Sigmoid colon (tissue), 7 donors: ENCODE results near the gene SPATC1L. TPM values are rescaled to one million over a fixed set of nuclear protein-coding genes. Genes with fewer than 3 reads are reported as not detected.

Experiments
- DNase-seq: peaks from one replicate; pipeline ENCODE4 v3.0.0-alpha.2; 2019
- H3K27ac ChIP-seq, 4 donors: fragments of 200-600 bp; sonication (generic); one replicate each; pipeline ENCODE4 v1.5.1; 2016 to 2019; ENCODE audit warnings: mild to moderate bottlenecking in 1 of 4
- H3K27me3 ChIP-seq, 3 donors: fragments of 200-600 bp; sonication (generic); one replicate each; pipeline ENCODE4 v1.5.1; 2019; ENCODE audit warnings: mild to moderate bottlenecking in 1 of 3
- H3K36me3 ChIP-seq, 4 donors: fragments of 200-600 bp; sonication (generic); one replicate each; pipeline ENCODE4 v1.5.1; 2016 to 2019
- H3K4me1 ChIP-seq, 4 donors: fragments of 200-600 bp; sonication (generic); one replicate each; pipeline ENCODE4 v1.5.1; 2017 to 2019
- H3K4me3 ChIP-seq, 4 donors: fragments of 200-600 bp; sonication (generic); one replicate each; pipeline ENCODE4 v1.5.1; 2017 to 2019; ENCODE audit warnings: mild to moderate bottlenecking in 2 of 4, moderate library complexity in 1 of 4
- H3K9me3 ChIP-seq, 4 donors: fragments of 200-600 bp in 3 of 4; sonication (generic) in 3 of 4; one replicate each; pipeline versions ENCODE4 v1.5.1 to v1.6.1; 2013 to 2019
- EP300 ChIP-seq, 4 donors: sonication (generic); formaldehyde crosslinking; IDR thresholded peaks; one replicate each; pipeline ENCODE4 v1.6.1; 2017; ENCODE audit warnings: antibody characterized with exemption in 4 of 4
- POLR2A ChIP-seq, 2 donors: fragments of 450-650 bp; IDR thresholded peaks; one replicate each; pipeline ENCODE4 v1.6.1; 2016; ENCODE audit warnings: antibody characterized with exemption in 2 of 2, mild to moderate bottlenecking in 2 of 2, moderate library complexity in 2 of 2
- POLR2AphosphoS5 ChIP-seq, 4 donors: sonication (generic); formaldehyde crosslinking; IDR thresholded peaks; one replicate each; pipeline ENCODE4 v1.6.1; 2017; ENCODE audit warnings: antibody characterized with exemption in 4 of 4
- WGBS, 2 donors: extraction: QIAGEN DNeasy Blood & Tissue Kit; methylation state at CpG; one replicate each; pipeline ENCODE4 v1.1.7; 2013; 5-methylcytosine and 5-hydroxymethylcytosine counted together
- intact Hi-C: fragments of 100-400 bp; cut with DNase I; formaldehyde crosslinking; loops from one replicate; pipeline ENCODE4 v1.15.1; 2023
- polyA plus RNA-seq, 3 donors: library from polyadenylated mRNA; stranded (reverse); fragments of 200-250 nt; gene quantifications; one replicate each; pipeline ENCODE4 v1.2.3, GENCODE V29; 2013
- total RNA-seq, 4 donors: library from RNA; depleted of rRNA; stranded (reverse); fragments of >200 nt; gene quantifications; one replicate each; pipeline ENCODE4 v1.1.0, GENCODE V29; 2016
- TF ChIP-seq, protein P1 (sequence below), 4 experiments: fragments of 450-650 bp in 3 of 4; fragments of 200-600 bp in 1 of 4; IDR thresholded peaks; one replicate each; pipeline ENCODE4 v1.5.1; 2016 to 2019; ENCODE audit warnings: antibody characterized with exemption in 4 of 4, mild to moderate bottlenecking in 3 of 4, moderate library complexity in 2 of 4
- donor health status: healthy with polysubstance abuse.
- donor health status: Bipolar disorder and iron deficiency.
- donor health status: healthy.

The SPATC1L gene
- total and polyA plus RNA-seq, 7 donors: 0.95 to 18.3 (median 7.8) TPM

GRCh38 chr21:46124083-46124925 is 60.0 kb downstream of the SPATC1L start:
- Histone ChIP-seq H3K9me3 (no peaks in the 10 kb centered on the region), H3K36me3 (peaks cover 69 to 98% (median 89%) of the 10 kb centered on the region in 4 donors), H3K27me3 (no peaks in the 10 kb centered on the region), H3K27ac (peak overlapping the region; percentile 6 to 53 (median 39)), H3K4me3 (no peak overlapping the region), H3K4me1 (peaks cover 0 to 8% (median 0%) of the 10 kb centered on the region in 4 donors)
- intact Hi-C loops: no loop called here
- DNase-seq: peak; percentile 64
- TF ChIP-seq EP300 (IDR thresholded peaks at IDR 0.05) (no peak), POLR2AphosphoS5 (IDR thresholded peaks at IDR 0.05) (no peak), POLR2A (IDR thresholded peaks at IDR 0.05) (no peak)
- TF ChIP-seq, protein P1, sequence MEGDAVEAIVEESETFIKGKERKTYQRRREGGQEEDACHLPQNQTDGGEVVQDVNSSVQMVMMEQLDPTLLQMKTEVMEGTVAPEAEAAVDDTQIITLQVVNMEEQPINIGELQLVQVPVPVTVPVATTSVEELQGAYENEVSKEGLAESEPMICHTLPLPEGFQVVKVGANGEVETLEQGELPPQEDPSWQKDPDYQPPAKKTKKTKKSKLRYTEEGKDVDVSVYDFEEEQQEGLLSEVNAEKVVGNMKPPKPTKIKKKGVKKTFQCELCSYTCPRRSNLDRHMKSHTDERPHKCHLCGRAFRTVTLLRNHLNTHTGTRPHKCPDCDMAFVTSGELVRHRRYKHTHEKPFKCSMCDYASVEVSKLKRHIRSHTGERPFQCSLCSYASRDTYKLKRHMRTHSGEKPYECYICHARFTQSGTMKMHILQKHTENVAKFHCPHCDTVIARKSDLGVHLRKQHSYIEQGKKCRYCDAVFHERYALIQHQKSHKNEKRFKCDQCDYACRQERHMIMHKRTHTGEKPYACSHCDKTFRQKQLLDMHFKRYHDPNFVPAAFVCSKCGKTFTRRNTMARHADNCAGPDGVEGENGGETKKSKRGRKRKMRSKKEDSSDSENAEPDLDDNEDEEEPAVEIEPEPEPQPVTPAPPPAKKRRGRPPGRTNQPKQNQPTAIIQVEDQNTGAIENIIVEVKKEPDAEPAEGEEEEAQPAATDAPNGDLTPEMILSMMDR (IDR thresholded peaks at IDR 0.05): no peak
- WGBS, 2 donors: 88 to 92% methylated on average over 16 of the region's 16 CpGs

- Histone ChIP-seq H3K4me3 (no peak overlapping the region), H3K4me1 (peaks cover 0 to 8% (median 0%) of the 10 kb centered on the region in 4 donors), H3K36me3 (peaks cover 82 to 98% (median 94%) of the 10 kb centered on the region in 4 donors), H3K9me3 (no peaks in the 10 kb centered on the region), H3K27ac (peak overlapping the region; percentile 31 to 63 (median 57)), H3K27me3 (no peaks in the 10 kb centered on the region)
- peak; percentile 59 for DNase-seq
- WGBS, 2 donors: 77 to 91% methylated on average over 12 of the region's 12 CpGs
- TF ChIP-seq POLR2A (IDR thresholded peaks at IDR 0.05) (no peak), EP300 (IDR thresholded peaks at IDR 0.05) (no peak), POLR2AphosphoS5 (IDR thresholded peaks at IDR 0.05) (peak in 1 of 4 donors; percentile 6)
- TF ChIP-seq, protein P1 (IDR thresholded peaks at IDR 0.05): no peak
- intact Hi-C loops: no loop called here
Measured at GRCh38 chr21:46122758-46123683, 61.2 kb downstream of the SPATC1L start.

- TF ChIP-seq POLR2AphosphoS5 (IDR thresholded peaks at IDR 0.05): peak in 1 of 4 donors; percentile 5
- TF ChIP-seq, protein P1 (IDR thresholded peaks at IDR 0.05): no peak
- Histone ChIP-seq H3K4me1 (peaks cover 0 to 8% (median 0%) of the 10 kb centered on the region in 4 donors), H3K27ac (peak overlapping the region; percentile 32 to 63 (median 57)), H3K27me3 (no peaks in the 10 kb centered on the region), H3K4me3 (no peak overlapping the region), H3K36me3 (peaks cover 85 to 98% (median 96%) of the 10 kb centered on the region in 4 donors), H3K9me3 (no peaks in the 10 kb centered on the region)
- intact Hi-C loops: no loop called here
- DNase-seq: peak; percentile 57
- 64 to 88% methylated on average over 12 of the region's 12 CpGs for WGBS, 2 donors
Measured at GRCh38 chr21:46122237-46122671, 62.0 kb downstream of the SPATC1L start.

- Histone ChIP-seq H3K27ac (peak overlapping the region; percentile 32 to 63 (median 57)), H3K36me3 (peaks cover 85 to 98% (median 96%) of the 10 kb centered on the region in 4 donors), H3K4me1 (peaks cover 0 to 6% (median 0%) of the 10 kb centered on the region in 4 donors)
Measured at GRCh38 chr21:46121286-46122221, 62.7 kb downstream of the SPATC1L start.

More at GRCh38 chr21:46121286-46122221, 62.7 kb downstream of the SPATC1L start:
- WGBS, 2 donors: 80 to 90% methylated on average over 29 of the region's 29 CpGs
- Histone ChIP-seq H3K27me3 (no peaks in the 10 kb centered on the region), H3K4me3 (no peak overlapping the region), H3K9me3 (no peaks in the 10 kb centered on the region)
- intact Hi-C loops: no loop called here
- DNase-seq: peak; percentile 67
- TF ChIP-seq POLR2A (IDR thresholded peaks at IDR 0.05) (no peak), POLR2AphosphoS5 (IDR thresholded peaks at IDR 0.05) (no peak), EP300 (IDR thresholded peaks at IDR 0.05) (no peak)
- TF ChIP-seq, protein P1 (IDR thresholded peaks at IDR 0.05): no peak
